A549 (cell line): Measurements from ENCODE around the gene TNFRSF1B. TPM values are rescaled to one million over a fixed set of nuclear protein-coding genes. Genes with fewer than 3 reads are reported as not detected.

Experiments used
- ATAC-seq, 2 experiments: fragments of 200-7000 bp in 1 of 2; fragments of >200 bp in 1 of 2; cut with Nextera tagmentation in 1 of 2; cut with Tn5 transposase in 1 of 2; 3 replicates each; pipeline versions ENCODE4 v1.8.0 to v1.9.1; 2018 to 2020; ENCODE audit warnings: mild to moderate bottlenecking in 1 of 2, moderate library complexity in 1 of 2
- CTCF ChIA-PET: fragments of 300-600 bp; sonication (Branson Sonifier 250); formaldehyde crosslinking; extraction: SDS; loops from one replicate; lab custom pipeline; 2021; ENCODE audit warnings: antibody characterized with exemption, inconsistent platforms; lab: Yijun Ruan, JAX
- POLR2A ChIA-PET: fragments of 350-600 bp; formaldehyde crosslinking; extraction: SDS; loops from one replicate; lab custom pipeline; 2021; ENCODE audit warnings: antibody characterized with exemption, inconsistent platforms; lab: Yijun Ruan, JAX
- DNase-seq, 2 experiments: peaks; one replicate each; pipeline versions ENCODE4 v3.0.0 to v3.0.0-alpha.2; 2011 to 2016; ENCODE audit warnings: low read depth in 1 of 2, low spot score in 1 of 2
- FAIRE-seq: peaks from 2 replicates; lab custom pipeline; 2011; peaks lifted over from hg19 to GRCh38; lab: Jason Lieb, UNC
- H3K27ac ChIP-seq, 2 experiments: fragments of >200 bp; sonication (Bioruptor Twin); formaldehyde crosslinking; 3 replicates each; pipeline ENCODE4 v1.5.1; 2016 to 2017
- H3K4me1 ChIP-seq: fragments of >200 bp; sonication (Bioruptor Twin); formaldehyde crosslinking; 3 replicates; pipeline ENCODE4 v1.6.1; 2016
- H3K4me2 ChIP-seq: fragments of >200 bp; sonication (Bioruptor Twin); formaldehyde crosslinking; 3 replicates; pipeline ENCODE4 v1.6.1; 2016
- H3K4me3 ChIP-seq: fragments of >200 bp; sonication (Bioruptor Twin); formaldehyde crosslinking; 3 replicates; pipeline ENCODE4 v1.5.1; 2016
- H3K9me3 ChIP-seq: fragments of >200 bp; sonication (Bioruptor Twin); formaldehyde crosslinking; 3 replicates; pipeline ENCODE4 v1.6.1; 2016
- BCL3 ChIP-seq: fragments of >200 bp; sonication (Bioruptor Twin); formaldehyde crosslinking; IDR thresholded peaks from 3 replicates; pipeline ENCODE4 v1.6.1; 2016
- BHLHE40 ChIP-seq: IDR thresholded peaks from 2 replicates; pipeline ENCODE4 v1.6.1; 2012; ENCODE audit warnings: low read depth, low read length, inconsistent platforms
- CHD2 ChIP-seq: fragments of 150-350 bp; IDR thresholded peaks from 2 replicates; pipeline ENCODE4 v1.6.1; 2014; ENCODE audit warnings: low read length; ENCODE audit not compliant: partially characterized antibody
- E2F6 ChIP-seq: IDR thresholded peaks from 2 replicates; pipeline ENCODE4 v1.6.1; 2012; ENCODE audit warnings: low read depth, borderline replicate concordance
- EHF ChIP-seq: fragments of 250-450 bp; sonication (Bioruptor Pico); IDR thresholded peaks from 2 replicates; pipeline ENCODE4 v1.5.0; 2020; ENCODE audit warnings: mild to moderate bottlenecking
- EP300 ChIP-seq, 2 experiments: fragments of >200 bp; sonication (Bioruptor Twin); formaldehyde crosslinking; IDR thresholded peaks; 2 replicates in 1 of 2; 3 replicates in 1 of 2; pipeline ENCODE4 v1.6.1; 2016 to 2017
- FOSB ChIP-seq: fragments of 250-450 bp; sonication (Bioruptor Pico); IDR thresholded peaks from 2 replicates; pipeline ENCODE4 v1.5.0; 2020; ENCODE audit warnings: mild to moderate bottlenecking, moderate library complexity
- FOSL2 ChIP-seq, 2 experiments: fragments of 450-650 bp in 1 of 2; fragments of >200 bp in 1 of 2; sonication (Bioruptor Twin) in 1 of 2; formaldehyde crosslinking; IDR thresholded peaks; 2 replicates each; pipeline versions ENCODE4 v1.5.0 to v1.6.1; 2016 to 2020; ENCODE audit warnings: mild to moderate bottlenecking in 1 of 2, moderate library complexity in 1 of 2
- GATA3 ChIP-seq: IDR thresholded peaks from 2 replicates; pipeline ENCODE4 v1.6.1; 2012; ENCODE audit warnings: borderline replicate concordance
- HES2 ChIP-seq: fragments of >200 bp; sonication (Bioruptor Twin); formaldehyde crosslinking; IDR thresholded peaks from 2 replicates; pipeline ENCODE4 v1.6.1; 2016
- HMGXB4 ChIP-seq: fragments of 250-450 bp; sonication (Bioruptor Pico); IDR thresholded peaks from 2 replicates; pipeline ENCODE4 v1.5.0; 2021; ENCODE audit warnings: mild to moderate bottlenecking, moderate library complexity, borderline replicate concordance
- HOXA7 ChIP-seq: fragments of 250-450 bp; sonication (Bioruptor Pico); IDR thresholded peaks from 2 replicates; pipeline ENCODE4 v1.5.0; 2020; ENCODE audit warnings: mild to moderate bottlenecking, moderate library complexity
- HOXB5 ChIP-seq: fragments of 250-450 bp; sonication (Bioruptor Pico); IDR thresholded peaks from 2 replicates; pipeline ENCODE4 v1.5.0; 2020; ENCODE audit warnings: mild to moderate bottlenecking, moderate library complexity
- JUN ChIP-seq, 2 experiments: fragments of >200 bp; sonication (Bioruptor Twin); formaldehyde crosslinking; IDR thresholded peaks; 2 replicates in 1 of 2; 3 replicates in 1 of 2; pipeline ENCODE4 v1.6.1; 2016 to 2017
- JUNB ChIP-seq: fragments of >200 bp; sonication (Bioruptor Twin); formaldehyde crosslinking; IDR thresholded peaks from 2 replicates; pipeline ENCODE4 v1.6.1; 2016
- KDM1A ChIP-seq: fragments of 200-600 bp; sonication (generic); IDR thresholded peaks from 2 replicates; pipeline ENCODE4 v1.6.1; 2016; ENCODE audit warnings: low read depth, mild to moderate bottlenecking
- KDM5A ChIP-seq: fragments of 200-600 bp; sonication (generic); IDR thresholded peaks from 2 replicates; pipeline ENCODE4 v1.6.1; 2016; ENCODE audit warnings: antibody characterized with exemption, mild to moderate bottlenecking
- MAZ ChIP-seq: fragments of 150-350 bp; IDR thresholded peaks from 2 replicates; pipeline ENCODE4 v1.6.1; 2014; ENCODE audit warnings: antibody characterized with exemption, low read depth, low read length, borderline replicate concordance
- NFE2L2 ChIP-seq: fragments of 150-350 bp; conservative IDR thresholded peaks from 2 replicates; pipeline ENCODE4 v1.6.1; 2014; ENCODE audit warnings: low read length
- NR3C1 ChIP-seq: fragments of >200 bp; sonication (Bioruptor Twin); formaldehyde crosslinking; IDR thresholded peaks from 3 replicates; pipeline ENCODE4 v1.6.1; 2017
- PBX3 ChIP-seq: IDR thresholded peaks from 2 replicates; pipeline ENCODE4 v1.6.1; 2012
- POLR2A ChIP-seq: IDR thresholded peaks from 2 replicates; pipeline ENCODE4 v1.6.1; 2012; ENCODE audit warnings: mild to moderate bottlenecking, low read length
- RFX5 ChIP-seq: fragments of 450-650 bp; IDR thresholded peaks from 2 replicates; pipeline ENCODE4 v1.7.1; 2014; ENCODE audit warnings: antibody characterized with exemption, mild to moderate bottlenecking, moderate library complexity
- WGBS: methylation state at CpG from one replicate; pipeline ENCODE4 v1.1.6; 2017; ENCODE audit errors: missing lambda C conversion rate; 5-methylcytosine and 5-hydroxymethylcytosine counted together
- polyA plus RNA-seq, 4 experiments: library from polyadenylated mRNA; depleted of rRNA in 3 of 4; stranded (reverse); fragments of >200 nt; fragmentation: RNase III in 1 of 4; extraction: RNeasy Plus Mini Kit Qiagen cat#74134 plus additional on column Dnase treatment in 1 of 4; gene quantifications; 2 replicates in 3 of 4; 3 replicates in 1 of 4; pipeline ENCODE4 v1.2.3, GENCODE V29; 2011 to 2017

Gene TNFRSF1B
- polyA plus RNA-seq, 2 of the 4 experiments (the other 2 are of a cell fraction): 0.05 to 0.06 TPM

GRCh38 chr1:12153181-12153785, 13.5 kb upstream of the TNFRSF1B start (continued):
- TF ChIP-seq POLR2A (no peak), CHD2 (no peak)

GRCh38 chr1:12155328-12155727, 11.5 kb upstream of the TNFRSF1B start:
- Histone ChIP-seq H3K9me3 (no peaks in the 10 kb centered on the region), H3K27ac (no peak overlapping the region), H3K4me2 (no peak overlapping the region), H3K4me3 (no peak overlapping the region), H3K4me1 (no peaks in the 10 kb centered on the region)
- ATAC-seq: no peak
- DNase-seq: no peak
- ChIA-PET CTCF (interaction anchor here (0.5 to 1.3 kb wide), 3 partner anchors 18 to 62 kb away, joined by 3 read pairs; no protein-coding TSS in a partner anchor), POLR2A (no interaction called here)
- TF ChIP-seq E2F6: no peak
- TF ChIP-seq PBX3: no peak
- no peak for TF ChIP-seq JUN (IDR thresholded peaks at IDR 0.05)
- TF ChIP-seq FOSL2 (IDR thresholded peaks at IDR 0.05): no peak
- TF ChIP-seq FOSL2 (CRISPR knock-in tag; IDR thresholded peaks at IDR 0.05): no peak
- TF ChIP-seq NFE2L2: no peak
- no peak for TF ChIP-seq POLR2A
- no peak for TF ChIP-seq BHLHE40
- TF ChIP-seq HMGXB4 (CRISPR knock-in tag): no peak
- no peak for TF ChIP-seq RFX5
- TF ChIP-seq JUNB: no peak
- TF ChIP-seq EP300 (IDR thresholded peaks at IDR 0.05): no peak
- no peak for TF ChIP-seq HES2
- TF ChIP-seq EHF (CRISPR knock-in tag): no peak
- TF ChIP-seq GATA3: no peak
- TF ChIP-seq NR3C1: no peak
- TF ChIP-seq KDM5A: no peak
- TF ChIP-seq CHD2: no peak
- no peak for TF ChIP-seq BCL3
- 81% methylated on average over 2 of the region's 2 CpGs for WGBS
- FAIRE-seq: no peak

- Histone ChIP-seq H3K9me3 (no peaks in the 10 kb centered on the region), H3K4me2 (no peak overlapping the region), H3K4me1 (peaks cover 14% of the 10 kb centered on the region), H3K27ac (no peak overlapping the region), H3K4me3 (no peak overlapping the region)
- POLR2A ChIA-PET: no interaction called here
- WGBS: 50% methylated on average over 10 of the region's 10 CpGs
- TF ChIP-seq JUN (IDR thresholded peaks at IDR 0.05) (no peak), HOXA7 (CRISPR knock-in tag) (no peak), HOXB5 (CRISPR knock-in tag) (no peak), KDM1A (no peak), MAZ (no peak), FOSB (CRISPR knock-in tag) (no peak)
- DNase-seq (no peak), FAIRE-seq (no peak), ATAC-seq (no peak)
- CTCF ChIA-PET: interaction anchor here (0.6 to 0.9 kb wide), 2 partner anchors 23 to 105 kb away, joined by 4 read pairs; no protein-coding TSS in a partner anchor
These were observed 9.2 kb upstream of the TNFRSF1B start for GRCh38 chr1:12157366-12158231.
